ENCODE measurements around the gene LAMA2. TPM values are rescaled to one million over a fixed set of nuclear protein-coding genes. Genes with fewer than 3 reads are reported as not detected.

The LAMA2 gene
- polyA plus RNA-seq, 1 donor from 2014 or later = 2.5 TPM

DNA sequence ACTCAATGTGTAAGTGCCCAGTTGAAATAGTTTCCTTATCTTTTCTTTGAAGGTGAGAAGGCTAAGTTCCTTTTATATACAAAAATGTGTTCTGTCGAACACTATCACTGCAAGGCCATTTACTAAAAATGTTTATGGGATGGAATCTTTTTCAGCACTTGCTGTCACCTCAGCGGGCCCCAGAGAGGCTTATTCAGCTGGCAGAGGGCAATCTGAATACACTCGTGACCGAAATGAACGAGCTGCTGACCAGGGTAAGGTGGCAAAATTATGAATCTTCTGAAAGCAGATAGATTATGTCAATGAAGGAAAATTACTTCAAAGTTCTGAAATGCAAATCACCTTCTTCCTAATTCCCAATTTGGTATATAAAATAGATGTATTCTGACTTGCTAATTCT lies 486.8 kb downstream of the LAMA2 start:
- Histone ChIP-seq H2AFZ (ENCODE audit: low read depth, low read length) (no peak overlapping the region), H3K79me2 (replicated peaks; ENCODE audit: insufficient read depth, low read length) (no peaks in the 10 kb centered on the region), H3K4me2 (ENCODE audit: low read length) (no peak overlapping the region), H3F3A (ENCODE audit: insufficient read depth, low read length, poor library complexity, severe bottlenecking) (no peaks in the 10 kb centered on the region), H3K9ac (ENCODE audit: low read length) (no peak overlapping the region), H3K9me3 (ENCODE audit: low read length) (no peaks in the 10 kb centered on the region), H4K20me1 (ENCODE audit: insufficient read depth) (no peaks in the 10 kb centered on the region), H3K27ac (ENCODE audit: low read length) (no peak overlapping the region), H3K9me2 (ENCODE audit: insufficient read depth, low read length) (no peaks in the 10 kb centered on the region), H3K27me3 (ENCODE audit: insufficient read depth, low read depth, low read length) (no peaks in the 10 kb centered on the region), H3K36me3 (ENCODE audit: insufficient read depth, low read length) (no peaks in the 10 kb centered on the region), H3K4me3 (ENCODE audit: low read length) (no peak overlapping the region)
- TF ChIP-seq EP300 (conservative IDR thresholded peaks at IDR 0.05; ENCODE audit: poor library complexity, severe bottlenecking) (no peak), MXI1 (conservative IDR thresholded peaks at IDR 0.05; ENCODE audit: poor library complexity, severe bottlenecking) (no peak), RAD21 (conservative IDR thresholded peaks at IDR 0.05) (no peak), SMC3 (conservative IDR thresholded peaks at IDR 0.05; ENCODE audit: poor library complexity) (no peak), TAF1 (IDR thresholded peaks at IDR 0.05; ENCODE audit: low read depth) (no peak), POLR2AphosphoS5 (IDR thresholded peaks at IDR 0.05) (no peak), EZH2 (IDR thresholded peaks at IDR 0.05; ENCODE audit: borderline replicate concordance, insufficient read depth, low read length, poor library complexity, severe bottlenecking) (no peak)
- TF ChIP-seq, protein P1, sequence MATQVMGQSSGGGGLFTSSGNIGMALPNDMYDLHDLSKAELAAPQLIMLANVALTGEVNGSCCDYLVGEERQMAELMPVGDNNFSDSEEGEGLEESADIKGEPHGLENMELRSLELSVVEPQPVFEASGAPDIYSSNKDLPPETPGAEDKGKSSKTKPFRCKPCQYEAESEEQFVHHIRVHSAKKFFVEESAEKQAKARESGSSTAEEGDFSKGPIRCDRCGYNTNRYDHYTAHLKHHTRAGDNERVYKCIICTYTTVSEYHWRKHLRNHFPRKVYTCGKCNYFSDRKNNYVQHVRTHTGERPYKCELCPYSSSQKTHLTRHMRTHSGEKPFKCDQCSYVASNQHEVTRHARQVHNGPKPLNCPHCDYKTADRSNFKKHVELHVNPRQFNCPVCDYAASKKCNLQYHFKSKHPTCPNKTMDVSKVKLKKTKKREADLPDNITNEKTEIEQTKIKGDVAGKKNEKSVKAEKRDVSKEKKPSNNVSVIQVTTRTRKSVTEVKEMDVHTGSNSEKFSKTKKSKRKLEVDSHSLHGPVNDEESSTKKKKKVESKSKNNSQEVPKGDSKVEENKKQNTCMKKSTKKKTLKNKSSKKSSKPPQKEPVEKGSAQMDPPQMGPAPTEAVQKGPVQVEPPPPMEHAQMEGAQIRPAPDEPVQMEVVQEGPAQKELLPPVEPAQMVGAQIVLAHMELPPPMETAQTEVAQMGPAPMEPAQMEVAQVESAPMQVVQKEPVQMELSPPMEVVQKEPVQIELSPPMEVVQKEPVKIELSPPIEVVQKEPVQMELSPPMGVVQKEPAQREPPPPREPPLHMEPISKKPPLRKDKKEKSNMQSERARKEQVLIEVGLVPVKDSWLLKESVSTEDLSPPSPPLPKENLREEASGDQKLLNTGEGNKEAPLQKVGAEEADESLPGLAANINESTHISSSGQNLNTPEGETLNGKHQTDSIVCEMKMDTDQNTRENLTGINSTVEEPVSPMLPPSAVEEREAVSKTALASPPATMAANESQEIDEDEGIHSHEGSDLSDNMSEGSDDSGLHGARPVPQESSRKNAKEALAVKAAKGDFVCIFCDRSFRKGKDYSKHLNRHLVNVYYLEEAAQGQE (IDR thresholded peaks at IDR 0.05; ENCODE audit: borderline replicate concordance) = no peak
- TF ChIP-seq, protein P2, sequence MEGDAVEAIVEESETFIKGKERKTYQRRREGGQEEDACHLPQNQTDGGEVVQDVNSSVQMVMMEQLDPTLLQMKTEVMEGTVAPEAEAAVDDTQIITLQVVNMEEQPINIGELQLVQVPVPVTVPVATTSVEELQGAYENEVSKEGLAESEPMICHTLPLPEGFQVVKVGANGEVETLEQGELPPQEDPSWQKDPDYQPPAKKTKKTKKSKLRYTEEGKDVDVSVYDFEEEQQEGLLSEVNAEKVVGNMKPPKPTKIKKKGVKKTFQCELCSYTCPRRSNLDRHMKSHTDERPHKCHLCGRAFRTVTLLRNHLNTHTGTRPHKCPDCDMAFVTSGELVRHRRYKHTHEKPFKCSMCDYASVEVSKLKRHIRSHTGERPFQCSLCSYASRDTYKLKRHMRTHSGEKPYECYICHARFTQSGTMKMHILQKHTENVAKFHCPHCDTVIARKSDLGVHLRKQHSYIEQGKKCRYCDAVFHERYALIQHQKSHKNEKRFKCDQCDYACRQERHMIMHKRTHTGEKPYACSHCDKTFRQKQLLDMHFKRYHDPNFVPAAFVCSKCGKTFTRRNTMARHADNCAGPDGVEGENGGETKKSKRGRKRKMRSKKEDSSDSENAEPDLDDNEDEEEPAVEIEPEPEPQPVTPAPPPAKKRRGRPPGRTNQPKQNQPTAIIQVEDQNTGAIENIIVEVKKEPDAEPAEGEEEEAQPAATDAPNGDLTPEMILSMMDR (IDR thresholded peaks at IDR 0.05; ENCODE audit: poor library complexity, severe bottlenecking) = no peak

DNA sequence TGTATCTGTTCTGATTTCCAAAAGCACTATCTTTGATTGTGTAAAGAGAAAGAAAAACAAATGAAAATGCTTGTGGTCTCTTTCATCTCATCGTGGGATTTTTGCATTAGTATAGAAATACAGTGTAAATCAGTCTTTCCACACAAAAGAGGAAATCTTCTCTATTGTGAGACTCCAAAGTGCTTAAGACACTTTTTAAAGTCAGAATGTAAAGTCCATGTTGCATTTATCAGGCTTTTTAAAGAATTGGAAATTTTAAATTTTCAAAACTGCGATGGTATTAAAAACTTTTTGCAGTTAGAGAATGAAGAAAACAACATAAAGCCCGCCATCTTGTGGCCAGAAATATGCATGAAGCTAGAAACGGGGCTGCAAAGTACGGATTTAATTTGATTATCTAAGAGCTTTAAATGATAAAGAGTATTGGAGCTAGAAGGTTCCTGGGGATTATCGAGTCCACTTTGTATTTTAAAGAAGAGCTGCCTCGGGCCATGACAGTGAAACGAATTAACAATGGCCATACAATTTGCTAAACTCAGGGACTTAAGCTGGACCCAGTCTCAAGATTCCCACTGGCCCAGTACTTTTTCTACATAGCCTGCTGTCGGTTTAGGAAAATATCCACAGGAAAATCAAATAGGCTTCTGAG lies 487.5 kb downstream of the LAMA2 start:
- H3K4me2 ChIP-seq (ENCODE audit: low read length) = no peak overlapping the region
- TF ChIP-seq SMC3 (conservative IDR thresholded peaks at IDR 0.05; ENCODE audit: poor library complexity) (peak; percentile 93), TAF1 (IDR thresholded peaks at IDR 0.05; ENCODE audit: low read depth) (no peak), POLR2AphosphoS5 (IDR thresholded peaks at IDR 0.05) (no peak), MXI1 (conservative IDR thresholded peaks at IDR 0.05; ENCODE audit: poor library complexity, severe bottlenecking) (no peak), RAD21 (conservative IDR thresholded peaks at IDR 0.05) (peak; percentile 90), EP300 (conservative IDR thresholded peaks at IDR 0.05; ENCODE audit: poor library complexity, severe bottlenecking) (no peak), EZH2 (IDR thresholded peaks at IDR 0.05; ENCODE audit: borderline replicate concordance, insufficient read depth, low read length, poor library complexity, severe bottlenecking) (no peak)
- TF ChIP-seq, protein P2 (IDR thresholded peaks at IDR 0.05; ENCODE audit: poor library complexity, severe bottlenecking) = peak; percentile 84
- TF ChIP-seq, protein P1 (IDR thresholded peaks at IDR 0.05; ENCODE audit: borderline replicate concordance) = no peak
- H3K9me2 ChIP-seq (ENCODE audit: insufficient read depth, low read length) = no peaks in the 10 kb centered on the region
- H3K36me3 ChIP-seq (ENCODE audit: insufficient read depth, low read length) = no peaks in the 10 kb centered on the region
- H3K27me3 ChIP-seq (ENCODE audit: insufficient read depth, low read depth, low read length) = no peaks in the 10 kb centered on the region
- no peaks in the 10 kb centered on the region for H3F3A ChIP-seq (ENCODE audit: insufficient read depth, low read length, poor library complexity, severe bottlenecking)
- no peaks in the 10 kb centered on the region for H3K9me3 ChIP-seq (ENCODE audit: low read length)
- H3K27ac ChIP-seq (ENCODE audit: low read length) = no peak overlapping the region
- no peaks in the 10 kb centered on the region for H3K79me2 ChIP-seq (replicated peaks; ENCODE audit: insufficient read depth, low read length)
- H2AFZ ChIP-seq (ENCODE audit: low read depth, low read length) = no peak overlapping the region
- no peak overlapping the region for H3K9ac ChIP-seq (ENCODE audit: low read length)
- no peak overlapping the region for H3K4me3 ChIP-seq (ENCODE audit: low read length)
- H4K20me1 ChIP-seq (ENCODE audit: insufficient read depth) = no peaks in the 10 kb centered on the region
